GM21526 (cell line): ENCODE data around the gene BGLAP.

Experiments used
- ATAC-seq: cut with Tn5 transposase; IDR thresholded peaks from one replicate; pipeline ENCODE4 v1.9.1; 2021; ENCODE audit warnings: moderate library complexity; ENCODE audit not compliant: unreplicated experiment, low FRiP score

Gene BGLAP

GRCh38 chr1:156286061-156286460, 44.1 kb downstream of the BGLAP start:
- no peak for ATAC-seq

- ATAC-seq, result no peak
Measured at GRCh38 chr1:156289857-156290256, 47.9 kb downstream of the BGLAP start.

GRCh38 chr1:156291226-156292061, 49.5 kb downstream of the BGLAP start:
- ATAC-seq, result no peak
